Germinal center (tissue), 1 donor: ENCODE measurements around the gene SERPINB10.

Experiments used
- DNase-seq: peaks from one replicate; pipeline ENCODE4 v3.0.0; 2012; ENCODE audit warnings: mixed read lengths, low spot score

The SERPINB10 gene

DNA sequence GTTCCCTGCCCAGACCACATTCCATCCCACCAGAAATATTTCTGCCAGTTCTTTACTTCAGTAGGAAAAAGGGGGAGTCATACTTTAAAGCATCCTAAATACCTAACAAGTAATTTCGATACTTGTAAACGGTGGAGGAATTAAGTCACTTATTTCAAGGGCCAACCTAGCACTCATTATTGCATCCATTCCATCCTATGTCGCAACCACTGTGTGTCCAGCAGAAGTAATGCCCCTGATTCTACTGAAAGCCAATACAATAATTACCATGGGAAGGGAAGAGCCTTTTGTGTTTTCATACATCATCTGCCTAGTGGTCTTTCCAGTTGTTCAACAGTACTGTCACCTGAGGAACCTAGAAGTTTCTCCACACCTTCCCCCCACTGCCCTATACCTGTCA is 74.6 kb downstream of the SERPINB10 start:
- DNase-seq, result no peak
